Right cardiac atrium (tissue), 5 donors: Measurements from ENCODE around the gene SMARCA2. TPM values are rescaled to one million over a fixed set of nuclear protein-coding genes. Genes with fewer than 3 reads are reported as not detected.
A peak's percentile ranks its signal among the peaks of the same experiment; 100 is the strongest.

Experiments used
- ATAC-seq, 2 donors: fragments of 200-7000 bp; cut with Tn5 transposase; one replicate each; pipeline versions ENCODE4 v1.8.0 to v1.9.1; 2020; ENCODE audit warnings: moderate library complexity in 2 of 2, mild to moderate bottlenecking in 1 of 2
- DNase-seq, 3 donors: peaks; one replicate each; pipeline ENCODE4 v3.0.0-alpha.2; 2020
- H3K27ac ChIP-seq: one replicate; pipeline ENCODE4 v1.5.1; 2013; ENCODE audit warnings: mild to moderate bottlenecking, low read length, control low read depth, moderate library complexity
- H3K27me3 ChIP-seq: one replicate; pipeline ENCODE4 v1.6.1; 2013; ENCODE audit not compliant: control insufficient read depth, insufficient read depth
- H3K4me1 ChIP-seq: one replicate; pipeline ENCODE4 v1.6.1; 2013; ENCODE audit warnings: low read length; ENCODE audit not compliant: control insufficient read depth, insufficient read depth
- H3K4me3 ChIP-seq: one replicate; pipeline ENCODE4 v1.5.1; 2013; ENCODE audit warnings: low read length, control low read depth
- H3K9me3 ChIP-seq: one replicate; pipeline ENCODE4 v1.6.1; 2013; ENCODE audit warnings: low read length; ENCODE audit not compliant: control insufficient read depth
- WGBS: extraction: QIAGEN DNeasy Blood & Tissue Kit; methylation state at CpG from one replicate; pipeline ENCODE4 v1.1.7; 2013; 5-methylcytosine and 5-hydroxymethylcytosine counted together
- intact Hi-C, 4 donors: fragments of 100-400 bp; cut with DNase I; formaldehyde crosslinking; loops; one replicate each; pipeline versions ENCODE4 v1.11.0 to v1.14.0; 2022 to 2023
- polyA plus RNA-seq: library from polyadenylated mRNA; stranded (reverse); fragments of 200-250 nt; gene quantifications from one replicate; pipeline ENCODE4 v1.2.3, GENCODE V29; 2013
- total RNA-seq, 4 donors: library from RNA; stranded (reverse); fragmentation: NEBNext Ultra II Directional; extraction: Animal tissue kit (Norgen Biotek cat#: 25700); gene quantifications; one replicate each; pipeline ENCODE4 v1.2.1, GENCODE V29; 2021
- donor health status: healthy with polysubstance abuse.
- donor health status: DM: no; HTN: yes; CAD: no.
- donor health status: DM: no; HTN: no; CAD: no.
- donor health status: DM: no; HTN: yes; CAD: no; lungs with severe emphysema.
- donor health status: DM: yes; HTN: yes; CAD: no.

SMARCA2 gene
- total and polyA plus RNA-seq, 5 donors: 49.3 to 133 (median 104) TPM

GRCh38 chr9:1986341-1986740 lies 28.8 kb upstream of the SMARCA2 start:
- Histone ChIP-seq H3K4me1 (no peaks in the 10 kb centered on the region), H3K27me3 (no peaks in the 10 kb centered on the region), H3K4me3 (no peak overlapping the region), H3K9me3 (no peaks in the 10 kb centered on the region), H3K27ac (no peak overlapping the region)
- intact Hi-C loops: no loop called here
- no peak for ATAC-seq
- DNase-seq: no peak

GRCh38 chr9:1989500-1989899 lies 25.6 kb upstream of the SMARCA2 start:
- intact Hi-C loops: no loop called here
- no peak for DNase-seq
- no peaks in the 10 kb centered on the region for H3K4me1 ChIP-seq
- ATAC-seq: no peak
- no peaks in the 10 kb centered on the region for H3K27me3 ChIP-seq
- no peak overlapping the region for H3K4me3 ChIP-seq
- WGBS: 88% methylated on average over 2 of the region's 2 CpGs
- H3K9me3 ChIP-seq: no peaks in the 10 kb centered on the region
- H3K27ac ChIP-seq: no peak overlapping the region

- DNase-seq: no peak
These were observed 21.0 kb upstream of the SMARCA2 start for GRCh38 chr9:1994180-1994579.

GRCh38 chr9:1995084-1995483 lies 20.1 kb upstream of the SMARCA2 start:
- H3K27me3 ChIP-seq: no peaks in the 10 kb centered on the region
- no peaks in the 10 kb centered on the region for H3K9me3 ChIP-seq
- intact Hi-C loops: no loop called here
- no peak overlapping the region for H3K4me3 ChIP-seq
- DNase-seq (no peak), ATAC-seq (no peak)
- no peak overlapping the region for H3K27ac ChIP-seq
- 87% methylated on average over 1 of the region's 1 CpG for WGBS
- no peaks in the 10 kb centered on the region for H3K4me1 ChIP-seq

More at GRCh38 chr9:1994180-1994579, 21.0 kb upstream of the SMARCA2 start:
- Histone ChIP-seq H3K27me3 (no peaks in the 10 kb centered on the region), H3K4me3 (no peak overlapping the region), H3K27ac (no peak overlapping the region), H3K4me1 (no peaks in the 10 kb centered on the region), H3K9me3 (no peaks in the 10 kb centered on the region)
- WGBS: 76% methylated on average over 5 of the region's 5 CpGs
- intact Hi-C loops: no loop called here
- ATAC-seq: no peak

- no peaks in the 10 kb centered on the region for H3K27me3 ChIP-seq
- intact Hi-C loops: no loop called here
- DNase-seq (no peak), ATAC-seq (no peak)
- no peaks in the 10 kb centered on the region for H3K9me3 ChIP-seq
- H3K4me1 ChIP-seq: no peaks in the 10 kb centered on the region
- no peak overlapping the region for H3K4me3 ChIP-seq
- WGBS: 82% methylated on average over 6 of the region's 6 CpGs
- no peak overlapping the region for H3K27ac ChIP-seq
These were observed 19.0 kb upstream of the SMARCA2 start for GRCh38 chr9:1996156-1996555.

DNA sequence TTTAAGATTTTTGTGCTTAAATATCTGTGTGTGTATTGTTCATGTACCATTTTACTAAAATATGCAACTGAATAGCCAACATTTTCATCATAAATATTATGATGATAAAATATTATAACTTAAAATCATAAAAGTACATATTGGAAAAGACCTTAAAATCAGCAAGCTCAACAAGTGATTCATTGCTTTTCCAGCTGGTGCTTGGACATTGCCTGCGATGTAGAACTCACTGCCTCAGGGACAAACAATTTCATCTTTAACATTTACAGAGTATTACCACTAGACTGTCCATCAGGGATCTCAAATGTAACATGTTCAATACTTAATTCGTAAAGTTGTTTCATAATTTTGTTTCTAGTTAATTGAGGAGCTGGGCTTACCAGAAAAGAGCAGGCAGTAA lies 17.5 kb upstream of the SMARCA2 start:
- DNase-seq (no peak), ATAC-seq (no peak)
- no peaks in the 10 kb centered on the region for H3K4me1 ChIP-seq
- no peak overlapping the region for H3K27ac ChIP-seq
- intact Hi-C loops: no loop called here
- no peak overlapping the region for H3K4me3 ChIP-seq
- H3K27me3 ChIP-seq: no peaks in the 10 kb centered on the region
- H3K9me3 ChIP-seq: no peaks in the 10 kb centered on the region
- 79% methylated on average over 2 of the region's 2 CpGs for WGBS

DNA sequence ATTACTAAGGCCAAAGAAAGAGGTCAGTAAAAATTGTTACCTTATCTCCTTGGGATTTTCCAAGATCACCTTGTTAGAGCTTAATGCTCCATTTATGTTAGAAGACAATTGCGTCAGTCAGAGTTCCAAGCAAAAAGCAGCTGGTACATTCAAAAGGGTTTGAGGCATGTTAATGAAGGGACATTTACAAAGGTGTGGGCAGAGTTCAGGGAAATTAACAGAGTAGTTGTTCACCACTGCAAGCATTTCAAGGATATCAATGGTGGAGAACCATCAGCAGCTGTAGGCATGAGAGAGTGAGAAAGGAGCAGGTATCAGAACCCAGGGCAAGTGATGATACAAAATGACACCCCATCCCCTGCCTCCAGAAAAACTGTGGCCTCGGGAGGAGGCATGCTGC lies 17.0 kb upstream of the SMARCA2 start:
- WGBS: 69% methylated on average over 2 of the region's 2 CpGs
- H3K27ac ChIP-seq: no peak overlapping the region
- intact Hi-C loops: no loop called here

DNA sequence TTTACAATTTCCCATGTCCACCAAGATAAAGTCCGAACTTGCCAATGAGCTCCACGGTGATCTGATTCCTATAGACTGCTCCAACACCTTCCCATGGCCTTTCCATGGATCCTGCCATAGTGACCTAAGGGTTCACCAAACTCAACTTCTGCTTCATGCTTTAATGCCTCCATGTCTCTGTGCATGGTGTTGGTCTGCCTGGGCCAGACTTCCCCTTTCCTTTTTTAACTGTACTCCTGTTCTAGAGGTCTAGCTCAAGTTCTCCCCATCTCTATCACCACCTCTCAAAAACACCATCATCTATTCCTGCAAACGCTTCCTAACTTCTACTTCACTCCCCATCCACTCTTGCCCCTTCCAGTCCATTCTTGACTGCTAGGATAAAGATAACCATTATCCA lies 14.8 kb upstream of the SMARCA2 start:
- Histone ChIP-seq H3K4me1 (no peaks in the 10 kb centered on the region), H3K4me3 (no peak overlapping the region), H3K27me3 (no peaks in the 10 kb centered on the region), H3K27ac (no peak overlapping the region), H3K9me3 (no peaks in the 10 kb centered on the region)
- ATAC-seq (no peak), DNase-seq (no peak)
- 94% methylated on average over 3 of the region's 3 CpGs for WGBS
- intact Hi-C loops: no loop called here

More for the DNA sequence above, 17.0 kb upstream of the SMARCA2 start:
- Histone ChIP-seq H3K4me3 (no peak overlapping the region), H3K4me1 (no peaks in the 10 kb centered on the region), H3K27me3 (no peaks in the 10 kb centered on the region), H3K9me3 (no peaks in the 10 kb centered on the region)
- no peak for ATAC-seq
- DNase-seq: peak in 1 of 3 donors; percentile 17

GRCh38 chr9:2008372-2008771 lies 6.8 kb upstream of the SMARCA2 start:
- ATAC-seq (no peak), DNase-seq (no peak)
- Histone ChIP-seq H3K4me1 (no peaks in the 10 kb centered on the region), H3K27ac (no peak overlapping the region), H3K27me3 (no peaks in the 10 kb centered on the region), H3K4me3 (no peak overlapping the region), H3K9me3 (no peaks in the 10 kb centered on the region)
- WGBS: 90% methylated on average over 2 of the region's 2 CpGs
- intact Hi-C loops: no loop called here

- Histone ChIP-seq H3K27ac (no peak overlapping the region), H3K4me1 (no peaks in the 10 kb centered on the region), H3K27me3 (no peaks in the 10 kb centered on the region), H3K4me3 (no peak overlapping the region), H3K9me3 (no peaks in the 10 kb centered on the region)
- DNase-seq (no peak), ATAC-seq (no peak)
- 93% methylated on average over 4 of the region's 4 CpGs for WGBS
- intact Hi-C loops: loop anchor here in 1 of 4 donors (10.0 kb wide), 1 partner anchor 72 kb away; no protein-coding TSS in a partner anchor
These were observed 2.8 kb upstream of the SMARCA2 start for GRCh38 chr9:2012347-2012746.

GRCh38 chr9:2013743-2014475 lies 1.2 kb upstream of the SMARCA2 start:
- DNase-seq: peak in 1 of 3 donors; percentile 45
- Histone ChIP-seq H3K4me3 (peak overlapping the region; percentile 81), H3K9me3 (no peaks in the 10 kb centered on the region), H3K4me1 (no peaks in the 10 kb centered on the region), H3K27me3 (no peaks in the 10 kb centered on the region), H3K27ac (peak overlapping the region; percentile 91)
- ATAC-seq: no peak
- intact Hi-C loops: loop anchor here in 1 of 4 donors (10.0 kb wide), 1 partner anchor 71 kb away; no protein-coding TSS in a partner anchor
- WGBS: 18% methylated on average over 13 of the region's 13 CpGs
